Esophagus muscularis mucosa (tissue), 4 donors: Measurements from ENCODE around the gene NUP58. TPM values are rescaled to one million over a fixed set of nuclear protein-coding genes. Genes with fewer than 3 reads are reported as not detected.
"Not testable (repeated sequence)": the region's sequence is repeated elsewhere in the genome, so short reads cannot be mapped to it uniquely, and the experiment has no call there.

ENCODE experiments used
- DNase-seq: peaks from one replicate; pipeline ENCODE4 v3.0.0-alpha.2; 2017; ENCODE audit errors: extremely low spot score
- H3K27ac ChIP-seq, 4 donors: fragments of 200-600 bp; sonication (generic); replicated peaks in 1 of 4; 1 replicate in 3 of 4; 2 replicates in 1 of 4; pipeline ENCODE4 v1.5.1; 2016 to 2019; ENCODE audit warnings: mild to moderate bottlenecking in 1 of 4
- H3K27me3 ChIP-seq, 4 donors: fragments of 200-600 bp; sonication (generic); one replicate each; pipeline versions ENCODE4 v1.5.1 to v1.6.0; 2016 to 2019
- H3K36me3 ChIP-seq, 4 donors: fragments of 200-600 bp; sonication (generic); one replicate each; pipeline ENCODE4 v1.5.1; 2016 to 2019
- H3K4me1 ChIP-seq, 4 donors: fragments of 200-600 bp; sonication (generic); one replicate each; pipeline ENCODE4 v1.5.1; 2016 to 2019
- H3K4me3 ChIP-seq, 4 donors: fragments of 200-600 bp; sonication (generic); 1 replicate in 2 of 4; 2 replicates in 2 of 4; pipeline ENCODE4 v1.5.1; 2016 to 2019; ENCODE audit warnings: mild to moderate bottlenecking in 4 of 4, moderate library complexity in 1 of 4
- H3K9me3 ChIP-seq, 4 donors: fragments of 200-600 bp; sonication (generic); 1 replicate in 3 of 4; 2 replicates in 1 of 4; pipeline ENCODE4 v1.5.1; 2016 to 2019
- CTCF ChIP-seq, 3 experiments: fragments of 200-600 bp in 2 of 3; fragments of 450-650 bp in 1 of 3; sonication (generic) in 2 of 3; IDR thresholded peaks; one replicate each; pipeline ENCODE4 v1.5.1; 2017 to 2019; ENCODE audit warnings: antibody characterized with exemption in 3 of 3, mild to moderate bottlenecking in 2 of 3, moderate library complexity in 1 of 3
- EP300 ChIP-seq: sonication (generic); formaldehyde crosslinking; IDR thresholded peaks from one replicate; pipeline ENCODE4 v1.6.1; 2017; ENCODE audit warnings: antibody characterized with exemption
- POLR2A ChIP-seq: fragments of 450-650 bp; IDR thresholded peaks from one replicate; pipeline ENCODE4 v1.6.1; 2017; ENCODE audit warnings: antibody characterized with exemption, moderate library complexity, mild to moderate bottlenecking, low read depth
- POLR2AphosphoS5 ChIP-seq, 2 donors: sonication (generic); formaldehyde crosslinking; IDR thresholded peaks; one replicate each; pipeline ENCODE4 v1.6.1; 2017; ENCODE audit warnings: antibody characterized with exemption in 2 of 2
- WGBS: methylation state at CpG from one replicate; pipeline ENCODE4 v1.1.5; 2018; 5-methylcytosine and 5-hydroxymethylcytosine counted together
- intact Hi-C: fragments of 100-400 bp; cut with DNase I; formaldehyde crosslinking; loops from one replicate; pipeline ENCODE4 v1.15.1; 2023
- total RNA-seq, 4 donors: library from RNA; depleted of rRNA; stranded (reverse); fragments of >200 nt; gene quantifications; one replicate each; pipeline versions ENCODE4 v1.1.0 to v1.2.1, GENCODE V29; 2016

The NUP58 gene
- total RNA-seq, 4 donors from 2014 or later, result 33.8 to 62.3 (median 44.4) TPM

GRCh38 chr13:25351404-25351803 lies 50.0 kb downstream of the NUP58 start:
- Histone ChIP-seq H3K9me3 (no peaks in the 10 kb centered on the region), H3K4me3 (no peak overlapping the region), H3K27ac (no peak overlapping the region), H3K36me3 (no peaks in the 10 kb centered on the region), H3K27me3 (peaks cover 0 to 13% (median 0%) of the 10 kb centered on the region in 4 donors), H3K4me1 (no peaks in the 10 kb centered on the region)
- WGBS, result 100% methylated on average over 1 of the region's 1 CpG
- TF ChIP-seq CTCF (IDR thresholded peaks at IDR 0.05) (no peak), EP300 (no peak), POLR2A (no peak), POLR2AphosphoS5 (IDR thresholded peaks at IDR 0.05) (no peak)
- intact Hi-C loops, result no loop called here
- no peak for DNase-seq

GRCh38 chr13:25352230-25352629 lies 50.8 kb downstream of the NUP58 start:
- no peaks in the 10 kb centered on the region for H3K9me3 ChIP-seq
- TF ChIP-seq POLR2A, result no peak
- TF ChIP-seq EP300, result no peak
- TF ChIP-seq POLR2AphosphoS5 (IDR thresholded peaks at IDR 0.05), result no peak
- TF ChIP-seq CTCF (IDR thresholded peaks at IDR 0.05), result no peak
- no peak for DNase-seq
- H3K4me1 ChIP-seq, result no peaks in the 10 kb centered on the region
- no peak overlapping the region for H3K27ac ChIP-seq
- H3K4me3 ChIP-seq, result no peak overlapping the region
- WGBS, result 66% methylated on average over 3 of the region's 3 CpGs
- no peaks in the 10 kb centered on the region for H3K36me3 ChIP-seq
- intact Hi-C loops, result no loop called here
- H3K27me3 ChIP-seq, result peaks cover 0 to 15% (median 0%) of the 10 kb centered on the region in 4 donors

- TF ChIP-seq CTCF (IDR thresholded peaks at IDR 0.05), result no peak
- Histone ChIP-seq H3K4me3 (no peak overlapping the region), H3K4me1 (no peaks in the 10 kb centered on the region), H3K27ac (no peak overlapping the region), H3K36me3 (no peaks in the 10 kb centered on the region), H3K27me3 (peaks cover 0 to 16% (median 0%) of the 10 kb centered on the region in 4 donors), H3K9me3 (no peaks in the 10 kb centered on the region)
- WGBS, result 67% methylated on average over 4 of the region's 4 CpGs
- intact Hi-C loops, result no loop called here
- no peak for DNase-seq
Measured at GRCh38 chr13:25352806-25353205, 51.4 kb downstream of the NUP58 start.

DNA sequence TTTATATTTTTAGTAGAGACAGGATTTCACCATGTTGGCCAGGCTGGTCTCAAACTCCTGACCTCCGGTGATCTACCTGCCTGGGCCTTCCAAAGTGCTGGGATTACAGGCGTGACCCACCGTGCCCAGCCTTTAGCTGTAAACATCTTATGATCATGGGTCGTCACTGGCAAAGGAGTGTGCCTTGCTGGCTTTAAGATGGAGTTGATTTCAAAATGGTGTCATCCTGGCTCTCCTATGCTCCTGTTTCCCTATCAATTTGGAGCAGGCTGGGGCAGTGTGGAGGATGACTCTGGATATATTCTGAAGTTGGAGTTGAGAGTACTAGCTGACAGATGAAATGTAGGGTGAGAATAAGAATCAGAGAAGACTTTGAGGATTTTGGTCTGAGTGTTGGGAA lies 51.9 kb downstream of the NUP58 start:
- no peak for DNase-seq
- intact Hi-C loops, result no loop called here
- Histone ChIP-seq H3K27ac (no peak overlapping the region), H3K36me3 (no peaks in the 10 kb centered on the region), H3K4me1 (no peaks in the 10 kb centered on the region), H3K27me3 (peaks cover 0 to 16% (median 0%) of the 10 kb centered on the region in 4 donors), H3K9me3 (no peaks in the 10 kb centered on the region), H3K4me3 (no peak overlapping the region)
- 100% methylated on average over 3 of the region's 4 CpGs for WGBS
- no peak for TF ChIP-seq POLR2AphosphoS5 (IDR thresholded peaks at IDR 0.05)
- no peak for TF ChIP-seq EP300
- TF ChIP-seq CTCF (IDR thresholded peaks at IDR 0.05), result no peak
- no peak for TF ChIP-seq POLR2A

DNA sequence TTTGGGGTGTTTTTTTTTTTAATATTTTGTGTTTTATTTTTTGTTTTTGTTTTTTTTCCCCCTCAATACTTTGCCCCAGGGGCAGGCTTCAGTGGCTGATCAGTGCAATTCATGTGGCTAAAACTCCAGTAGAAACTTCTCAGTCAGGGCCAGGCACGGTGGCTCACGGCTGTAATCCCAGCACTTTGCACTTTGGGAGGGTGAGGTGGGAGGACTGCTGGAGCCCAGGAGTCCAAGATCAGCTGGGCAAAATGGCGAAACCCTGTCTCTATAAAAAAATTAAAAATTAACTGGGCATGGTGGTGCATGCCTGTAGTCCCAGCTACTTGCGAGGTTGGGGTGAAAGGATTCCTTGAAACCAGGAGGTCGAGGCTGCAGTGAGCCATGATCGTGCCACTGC lies 53.0 kb downstream of the NUP58 start:
- Histone ChIP-seq H3K27me3 (peaks cover 0 to 16% (median 0%) of the 10 kb centered on the region in 4 donors), H3K4me3 (no peak overlapping the region), H3K27ac (no peak overlapping the region), H3K9me3 (no peaks in the 10 kb centered on the region), H3K4me1 (no peaks in the 10 kb centered on the region), H3K36me3 (no peaks in the 10 kb centered on the region)
- TF ChIP-seq POLR2A, result no peak
- no peak for TF ChIP-seq CTCF (IDR thresholded peaks at IDR 0.05)
- no peak for TF ChIP-seq EP300
- TF ChIP-seq POLR2AphosphoS5 (IDR thresholded peaks at IDR 0.05), result no peak
- WGBS, result 92% methylated on average over 6 of the region's 6 CpGs
- no peak for DNase-seq
- intact Hi-C loops, result no loop called here

DNA sequence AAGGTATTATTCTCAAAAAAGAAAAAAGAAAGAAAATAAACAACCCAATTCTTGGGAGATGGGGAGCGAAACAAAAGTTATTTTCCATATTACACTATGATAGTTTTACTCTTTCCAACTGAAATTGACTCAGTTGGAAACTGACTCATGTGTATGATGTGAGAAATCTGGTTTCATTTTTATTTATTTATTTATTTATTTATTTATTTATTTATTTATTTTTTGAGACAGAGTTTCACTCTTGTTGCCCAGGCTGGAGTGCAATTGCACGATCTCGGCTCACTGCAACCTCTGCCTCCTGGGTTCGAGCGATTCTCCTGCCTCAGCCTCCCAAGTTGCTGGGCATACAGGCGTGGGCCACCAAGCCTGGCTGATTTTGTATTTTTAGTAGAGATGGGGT lies 59.0 kb downstream of the NUP58 start:
- H3K4me3 ChIP-seq, H3K36me3 ChIP-seq, H3K9me3 ChIP-seq, DNase-seq, H3K27me3 ChIP-seq, H3K27ac ChIP-seq, H3K4me1 ChIP-seq, intact Hi-C loops: not testable (repeated sequence)
- WGBS, result 91% methylated on average over 6 of the region's 6 CpGs
